GM19023 (cell line): Measurements from ENCODE around the gene SPTBN1.

Experiments used
- ATAC-seq: cut with Tn5 transposase; IDR thresholded peaks from one replicate; pipeline ENCODE4 v1.9.1; 2021; ENCODE audit warnings: mild to moderate bottlenecking, moderate library complexity; ENCODE audit not compliant: unreplicated experiment

Gene SPTBN1

GRCh38 chr2:54603357-54603756 is 147.2 kb downstream of the SPTBN1 start:
- no peak for ATAC-seq

GRCh38 chr2:54603796-54604195 is 147.7 kb downstream of the SPTBN1 start:
- no peak for ATAC-seq

GRCh38 chr2:54604871-54605270 is 148.7 kb downstream of the SPTBN1 start:
- ATAC-seq = peak; percentile 46

GRCh38 chr2:54605836-54606235 is 149.7 kb downstream of the SPTBN1 start:
- ATAC-seq = no peak

- no peak for ATAC-seq
Measured at GRCh38 chr2:54606393-54606958, 150.3 kb downstream of the SPTBN1 start.

- no peak for ATAC-seq
Measured at GRCh38 chr2:54608224-54608623, 152.1 kb downstream of the SPTBN1 start.

- ATAC-seq = no peak
Measured at GRCh38 chr2:54609241-54609640, 153.1 kb downstream of the SPTBN1 start.

- ATAC-seq = no peak
Measured at GRCh38 chr2:54609647-54610046, 153.5 kb downstream of the SPTBN1 start.

GRCh38 chr2:54610700-54611099 is 154.6 kb downstream of the SPTBN1 start:
- ATAC-seq = no peak

- no peak for ATAC-seq
Measured at GRCh38 chr2:54611830-54612545, 155.9 kb downstream of the SPTBN1 start.

- ATAC-seq = no peak
Measured at GRCh38 chr2:54613386-54613785, 157.3 kb downstream of the SPTBN1 start.

GRCh38 chr2:54613794-54614257 is 157.7 kb downstream of the SPTBN1 start:
- ATAC-seq = peak; percentile 46

- ATAC-seq = no peak
Measured at GRCh38 chr2:54614819-54615218, 158.7 kb downstream of the SPTBN1 start.

- ATAC-seq = no peak
Measured at GRCh38 chr2:54615832-54616534, 159.9 kb downstream of the SPTBN1 start.

- ATAC-seq = no peak
Measured at GRCh38 chr2:54617409-54617808, 161.3 kb downstream of the SPTBN1 start.

GRCh38 chr2:54618646-54619565 is 162.8 kb downstream of the SPTBN1 start:
- no peak for ATAC-seq

GRCh38 chr2:54619660-54620231 is 163.6 kb downstream of the SPTBN1 start:
- ATAC-seq = no peak

- ATAC-seq = no peak
Measured at GRCh38 chr2:54620948-54621347, 164.8 kb downstream of the SPTBN1 start.

- ATAC-seq = no peak
Measured at GRCh38 chr2:54624591-54625071, 168.5 kb downstream of the SPTBN1 start.

GRCh38 chr2:54626131-54626530 is 170.0 kb downstream of the SPTBN1 start:
- no peak for ATAC-seq
